Natural killer cell (primary cell): ENCODE data around the gene TTLL12. TPM values are rescaled to one million over a fixed set of nuclear protein-coding genes. Genes with fewer than 3 reads are reported as not detected.

Experiments used
- ATAC-seq, 3 donors: fragments of 150-1000 bp in 2 of 3; fragments of 200-7000 bp in 1 of 3; cut with Tn5 transposase; 1 replicate in 1 of 3; 2 replicates in 2 of 3; pipeline ENCODE4 v1.10.0; 2021; ENCODE audit warnings: mild to moderate bottlenecking in 2 of 3, moderate library complexity in 2 of 3
- DNase-seq, 2 donors: peaks; one replicate each; pipeline versions ENCODE4 v3.0.0 to v3.0.0-alpha.2; 2013 to 2021; ENCODE audit warnings: mixed read lengths in 1 of 2
- H3K27ac ChIP-seq: one replicate; pipeline ENCODE4 v1.5.1; 2013; ENCODE audit warnings: mild to moderate bottlenecking, low read length
- H3K27me3 ChIP-seq: one replicate; pipeline ENCODE4 v1.6.1; 2013; ENCODE audit warnings: low read length; ENCODE audit not compliant: control insufficient read depth, insufficient read depth
- H3K36me3 ChIP-seq: one replicate; pipeline ENCODE4 v1.6.1; 2013; ENCODE audit warnings: low read length; ENCODE audit not compliant: control insufficient read depth, insufficient read depth
- H3K4me1 ChIP-seq: one replicate; pipeline ENCODE4 v1.6.1; 2013; ENCODE audit warnings: low read length; ENCODE audit not compliant: control insufficient read depth, insufficient read depth
- H3K4me3 ChIP-seq: one replicate; pipeline ENCODE4 v1.5.1; 2013; ENCODE audit warnings: low read length
- H3K9me3 ChIP-seq: one replicate; pipeline ENCODE4 v1.6.1; 2013; ENCODE audit warnings: low read length; ENCODE audit not compliant: control insufficient read depth, insufficient read depth
- H3K27ac Mint-ChIP-seq, 2 donors: one replicate each; pipeline ENCODE4 v1.8.0; 2022; ENCODE audit warnings: mild to moderate bottlenecking in 2 of 2, mixed read lengths in 2 of 2, moderate library complexity in 1 of 2
- H3K27me3 Mint-ChIP-seq, 2 donors: one replicate each; pipeline ENCODE4 v1.8.0; 2022; ENCODE audit warnings: low read depth in 2 of 2, mixed read lengths in 2 of 2
- H3K36me3 Mint-ChIP-seq: one replicate; pipeline ENCODE4 v1.8.0; 2022; ENCODE audit warnings: mixed read lengths
- H3K4me1 Mint-ChIP-seq, 2 donors: one replicate each; pipeline ENCODE4 v1.8.0; 2022; ENCODE audit warnings: mixed read lengths in 2 of 2
- H3K4me3 Mint-ChIP-seq: one replicate; pipeline ENCODE4 v1.8.0; 2022; ENCODE audit warnings: mild to moderate bottlenecking, moderate library complexity, mixed read lengths
- H3K9me3 Mint-ChIP-seq, 2 donors: one replicate each; pipeline ENCODE4 v1.8.0; 2022; ENCODE audit warnings: mixed read lengths in 2 of 2
- CTCF ChIP-seq: fragments of 200-600 bp; IDR thresholded peaks from one replicate; pipeline ENCODE4 v1.8.0; 2022; ENCODE audit warnings: antibody characterized with exemption
- WGBS: methylation state at CpG from one replicate; pipeline ENCODE4 v1.1.7; 2013; ENCODE audit warnings: missing lambda C conversion rate; ENCODE audit not compliant: insufficient coverage; 5-methylcytosine and 5-hydroxymethylcytosine counted together
- intact Hi-C: fragments of 100-400 bp; cut with micrococcal nuclease; formaldehyde crosslinking; loops from one replicate; pipeline ENCODE4 v1.14.2; 2022
- total RNA-seq, 4 donors: library from RNA; stranded (reverse); fragments of 120-200 nt in 1 of 4; gene quantifications; one replicate each; pipeline versions ENCODE4 v1.2.3 to v1.2.4, GENCODE V29; 2013 to 2022

Gene TTLL12
- total RNA-seq, 3 donors from 2014 or later (not counting 1 experiment from before 2014, with no cell fraction given) = 9.3 to 15.5 (median 13.7) TPM

- Mint-ChIP-seq H3K9me3 (no peaks in the 10 kb centered on the region), H3K4me1 (peaks cover 9 to 16% of the 10 kb centered on the region in 2 donors), H3K4me3 (no peak overlapping the region), H3K27ac (no peak overlapping the region), H3K36me3 (no peaks in the 10 kb centered on the region), H3K27me3 (no peaks in the 10 kb centered on the region)
- no peak for TF ChIP-seq CTCF
- H3K27ac ChIP-seq = no peak overlapping the region
- no peaks in the 10 kb centered on the region for H3K9me3 ChIP-seq
- peaks cover 4% of the 10 kb centered on the region for H3K36me3 ChIP-seq
- H3K27me3 ChIP-seq = no peaks in the 10 kb centered on the region
- DNase-seq (no peak), ATAC-seq (no peak)
- H3K4me1 ChIP-seq = peaks cover 31% of the 10 kb centered on the region
- H3K4me3 ChIP-seq = no peak overlapping the region
- intact Hi-C loops = no loop called here
- 94% methylated on average over 23 of the region's 23 CpGs for WGBS
Measured at GRCh38 chr22:43166132-43166930, 20.6 kb downstream of the TTLL12 start.

- H3K27me3 Mint-ChIP-seq = no peaks in the 10 kb centered on the region
- peaks cover 5% of the 10 kb centered on the region for H3K36me3 ChIP-seq
- intact Hi-C loops = no loop called here
- H3K9me3 ChIP-seq = no peaks in the 10 kb centered on the region
- no peak overlapping the region for H3K27ac ChIP-seq
- no peak for DNase-seq
- no peaks in the 10 kb centered on the region for H3K27me3 ChIP-seq
- peak overlapping the region in 1 of 2 donors; percentile 62 for H3K27ac Mint-ChIP-seq
- WGBS = 56% methylated on average over 16 of the region's 16 CpGs
- no peak for ATAC-seq
- no peak overlapping the region for H3K4me3 Mint-ChIP-seq
- peaks cover 0 to 7% of the 10 kb centered on the region in 2 donors for H3K4me1 Mint-ChIP-seq
- no peak overlapping the region for H3K4me3 ChIP-seq
- H3K9me3 Mint-ChIP-seq = no peaks in the 10 kb centered on the region
- no peaks in the 10 kb centered on the region for H3K36me3 Mint-ChIP-seq
- H3K4me1 ChIP-seq = peaks cover 17% of the 10 kb centered on the region
- no peak for TF ChIP-seq CTCF
Measured at GRCh38 chr22:43164636-43165035, 22.3 kb downstream of the TTLL12 start.

GRCh38 chr22:43163241-43163795 lies 23.6 kb downstream of the TTLL12 start:
- Mint-ChIP-seq H3K36me3 (no peaks in the 10 kb centered on the region), H3K27me3 (no peaks in the 10 kb centered on the region), H3K27ac (no peak overlapping the region), H3K4me3 (no peak overlapping the region), H3K9me3 (no peaks in the 10 kb centered on the region), H3K4me1 (peaks cover 0 to 11% of the 10 kb centered on the region in 2 donors)
- no peak for TF ChIP-seq CTCF
- WGBS = 92% methylated on average over 18 of the region's 18 CpGs
- peaks cover 5% of the 10 kb centered on the region for H3K36me3 ChIP-seq
- H3K4me3 ChIP-seq = no peak overlapping the region
- intact Hi-C loops = no loop called here
- ATAC-seq = no peak
- H3K4me1 ChIP-seq = peaks cover 11% of the 10 kb centered on the region
- no peak overlapping the region for H3K27ac ChIP-seq
- no peaks in the 10 kb centered on the region for H3K27me3 ChIP-seq
- no peaks in the 10 kb centered on the region for H3K9me3 ChIP-seq
- no peak for DNase-seq
